Neutrophil (primary cell): Measurements from ENCODE around the gene SLC24A4.
A peak's percentile ranks its signal among the peaks of the same experiment; 100 is the strongest.

Experiments
- H3K27ac ChIP-seq: fragments of 200-600 bp; sonication (generic); 2 replicates; pipeline ENCODE4 v1.5.1; 2016; ENCODE audit warnings: mild to moderate bottlenecking, moderate library complexity
- H3K27me3 ChIP-seq: fragments of 200-600 bp; sonication (generic); 2 replicates; pipeline ENCODE4 v1.6.0; 2016; ENCODE audit warnings: mild to moderate bottlenecking
- H3K36me3 ChIP-seq: fragments of 200-600 bp; sonication (generic); 2 replicates; pipeline ENCODE4 v1.5.1; 2017
- H3K4me1 ChIP-seq, 2 experiments: fragments of 200-600 bp in 1 of 2; sonication (generic) in 1 of 2; 1 replicate in 1 of 2; 2 replicates in 1 of 2; pipeline versions ENCODE4 v1.5.1 to v1.6.1; 2013 to 2016; ENCODE audit warnings: low read depth in 1 of 2, low read length in 1 of 2, mild to moderate bottlenecking in 1 of 2, moderate library complexity in 1 of 2; ENCODE audit not compliant: control insufficient read depth in 1 of 2, insufficient read depth in 1 of 2
- H3K4me3 ChIP-seq, 2 experiments: fragments of 200-600 bp in 1 of 2; sonication (generic) in 1 of 2; 1 replicate in 1 of 2; 2 replicates in 1 of 2; pipeline ENCODE4 v1.5.1; 2013 to 2016; ENCODE audit warnings: low read depth in 1 of 2, low read length in 1 of 2, mild to moderate bottlenecking in 1 of 2, moderate library complexity in 1 of 2
- H3K9me3 ChIP-seq: fragments of 200-600 bp; sonication (generic); 2 replicates; pipeline ENCODE4 v1.5.1; 2016
- TF ChIP-seq, protein P1 (sequence below): fragments of 200-600 bp; sonication (generic); IDR thresholded peaks from 2 replicates; pipeline ENCODE4 v1.5.1; 2016; ENCODE audit warnings: antibody characterized with exemption

The SLC24A4 gene

DNA sequence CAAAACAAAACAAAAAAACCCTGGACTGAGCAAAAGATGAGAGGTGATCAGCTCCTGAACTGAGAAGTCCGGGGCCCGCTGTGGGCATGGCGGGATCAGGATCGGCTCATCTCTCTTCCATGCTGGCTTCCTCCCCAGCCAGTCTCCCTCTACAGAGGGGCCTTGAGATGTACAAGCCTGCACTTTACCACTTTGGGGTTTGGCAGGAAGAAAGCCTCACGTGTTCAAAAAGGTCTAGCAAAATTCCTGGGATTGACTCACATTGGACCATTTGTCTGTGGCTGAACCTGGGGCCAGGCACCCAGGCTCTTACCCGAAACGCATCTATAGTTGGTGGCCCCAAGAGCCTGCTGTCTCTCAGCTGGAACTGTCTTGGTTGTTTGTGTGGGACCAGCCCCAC is 89.0 kb downstream of the SLC24A4 start:
- Histone ChIP-seq H3K4me3 (no peak overlapping the region), H3K27me3 (no peaks in the 10 kb centered on the region), H3K36me3 (no peaks in the 10 kb centered on the region), H3K9me3 (no peaks in the 10 kb centered on the region), H3K4me1 (peaks cover 81 to 89% of the 10 kb centered on the region in 2 experiments), H3K27ac (no peak overlapping the region)
- TF ChIP-seq, protein P1, sequence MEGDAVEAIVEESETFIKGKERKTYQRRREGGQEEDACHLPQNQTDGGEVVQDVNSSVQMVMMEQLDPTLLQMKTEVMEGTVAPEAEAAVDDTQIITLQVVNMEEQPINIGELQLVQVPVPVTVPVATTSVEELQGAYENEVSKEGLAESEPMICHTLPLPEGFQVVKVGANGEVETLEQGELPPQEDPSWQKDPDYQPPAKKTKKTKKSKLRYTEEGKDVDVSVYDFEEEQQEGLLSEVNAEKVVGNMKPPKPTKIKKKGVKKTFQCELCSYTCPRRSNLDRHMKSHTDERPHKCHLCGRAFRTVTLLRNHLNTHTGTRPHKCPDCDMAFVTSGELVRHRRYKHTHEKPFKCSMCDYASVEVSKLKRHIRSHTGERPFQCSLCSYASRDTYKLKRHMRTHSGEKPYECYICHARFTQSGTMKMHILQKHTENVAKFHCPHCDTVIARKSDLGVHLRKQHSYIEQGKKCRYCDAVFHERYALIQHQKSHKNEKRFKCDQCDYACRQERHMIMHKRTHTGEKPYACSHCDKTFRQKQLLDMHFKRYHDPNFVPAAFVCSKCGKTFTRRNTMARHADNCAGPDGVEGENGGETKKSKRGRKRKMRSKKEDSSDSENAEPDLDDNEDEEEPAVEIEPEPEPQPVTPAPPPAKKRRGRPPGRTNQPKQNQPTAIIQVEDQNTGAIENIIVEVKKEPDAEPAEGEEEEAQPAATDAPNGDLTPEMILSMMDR, result no peak

DNA sequence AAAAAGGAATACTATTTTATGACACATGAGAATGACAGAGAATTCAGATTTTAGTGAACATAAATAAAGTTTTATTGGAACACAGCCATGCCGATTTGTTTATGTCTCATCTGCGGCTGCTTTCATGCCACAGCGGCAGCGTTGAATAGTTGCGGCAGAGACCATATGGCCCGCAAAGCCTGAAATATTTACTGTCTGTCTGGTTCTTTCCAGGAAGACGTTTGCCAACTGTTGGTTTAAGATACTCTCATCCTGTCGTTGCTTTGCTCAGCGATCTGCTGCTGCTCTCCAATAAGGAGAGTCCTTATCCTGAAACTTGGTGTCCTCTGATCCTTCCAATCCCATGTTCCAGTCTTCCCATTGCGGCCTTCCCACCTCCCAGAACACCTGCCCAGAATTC is 89.9 kb downstream of the SLC24A4 start:
- TF ChIP-seq, protein P1, result no peak
- H3K4me1 ChIP-seq, result peaks cover 81 to 89% of the 10 kb centered on the region in 2 experiments
- H3K9me3 ChIP-seq, result no peaks in the 10 kb centered on the region
- H3K4me3 ChIP-seq, result no peak overlapping the region
- no peak overlapping the region for H3K27ac ChIP-seq
- no peaks in the 10 kb centered on the region for H3K36me3 ChIP-seq
- H3K27me3 ChIP-seq, result no peaks in the 10 kb centered on the region

DNA sequence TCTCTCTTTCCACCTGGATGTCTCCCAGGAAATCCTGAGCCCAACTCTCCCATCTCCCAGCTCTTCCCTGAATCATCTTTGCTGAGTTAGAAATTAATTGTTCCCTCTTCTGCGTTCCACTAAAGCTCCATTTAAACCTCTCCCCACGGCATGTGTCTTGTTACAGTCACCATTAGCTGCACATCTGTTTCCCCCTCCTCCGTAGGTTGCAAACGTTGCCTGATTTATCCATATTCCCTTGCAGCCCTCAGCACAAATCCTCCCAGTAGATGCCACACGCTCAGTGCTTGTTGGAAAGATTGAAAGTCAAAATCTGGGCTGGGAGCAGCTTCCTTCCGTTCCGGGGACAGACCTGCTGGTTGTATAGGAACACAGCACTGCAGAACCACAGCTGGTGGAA is 90.4 kb downstream of the SLC24A4 start:
- Histone ChIP-seq H3K36me3 (no peaks in the 10 kb centered on the region), H3K4me3 (no peak overlapping the region), H3K4me1 (peaks cover 81 to 89% of the 10 kb centered on the region in 2 experiments), H3K27me3 (no peaks in the 10 kb centered on the region), H3K27ac (peak overlapping the region; percentile 81), H3K9me3 (no peaks in the 10 kb centered on the region)
- TF ChIP-seq, protein P1, result no peak

DNA sequence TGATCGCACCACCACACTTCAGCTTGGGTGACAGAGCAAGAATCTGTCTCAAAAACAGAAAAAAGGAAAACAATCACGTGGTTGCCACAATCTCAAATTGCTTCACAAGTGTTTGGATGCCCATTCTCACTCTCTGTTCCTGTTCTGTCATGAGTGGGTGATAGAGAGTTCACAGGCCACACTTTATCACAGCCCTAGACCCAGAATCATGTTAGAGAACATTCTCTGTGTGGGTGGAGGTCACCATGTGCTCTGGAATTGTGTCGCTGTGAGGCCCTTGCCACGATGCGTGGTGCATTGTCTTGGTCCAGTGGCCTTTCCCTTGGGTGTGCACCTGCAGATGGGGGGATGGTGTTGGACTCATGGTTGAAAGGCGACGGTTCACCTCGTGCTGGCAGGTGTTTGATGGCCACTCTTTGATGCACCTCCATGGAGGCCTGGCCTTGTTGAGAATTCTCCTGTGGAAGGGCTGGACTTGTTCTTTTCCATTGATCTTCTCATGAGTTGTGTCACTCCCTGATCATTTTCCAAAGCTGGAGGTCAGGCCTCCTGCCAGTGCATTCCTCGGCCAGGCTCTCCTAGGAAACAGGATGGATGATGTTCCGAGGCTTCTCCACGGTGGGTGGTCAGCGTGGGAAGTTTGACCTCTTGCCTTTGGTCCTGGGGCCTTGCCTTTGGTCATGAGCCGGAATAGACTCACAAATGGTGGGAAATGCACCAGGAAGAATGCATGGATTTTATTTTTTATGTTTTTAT is 91.9 kb downstream of the SLC24A4 start:
- Histone ChIP-seq H3K27ac (peak overlapping the region; percentile 81), H3K9me3 (no peaks in the 10 kb centered on the region), H3K4me1 (peaks cover 78 to 87% of the 10 kb centered on the region in 2 experiments), H3K27me3 (no peaks in the 10 kb centered on the region), H3K36me3 (no peaks in the 10 kb centered on the region), H3K4me3 (peak overlapping the region; percentile 16 to 21)
- TF ChIP-seq, protein P1, result no peak

DNA sequence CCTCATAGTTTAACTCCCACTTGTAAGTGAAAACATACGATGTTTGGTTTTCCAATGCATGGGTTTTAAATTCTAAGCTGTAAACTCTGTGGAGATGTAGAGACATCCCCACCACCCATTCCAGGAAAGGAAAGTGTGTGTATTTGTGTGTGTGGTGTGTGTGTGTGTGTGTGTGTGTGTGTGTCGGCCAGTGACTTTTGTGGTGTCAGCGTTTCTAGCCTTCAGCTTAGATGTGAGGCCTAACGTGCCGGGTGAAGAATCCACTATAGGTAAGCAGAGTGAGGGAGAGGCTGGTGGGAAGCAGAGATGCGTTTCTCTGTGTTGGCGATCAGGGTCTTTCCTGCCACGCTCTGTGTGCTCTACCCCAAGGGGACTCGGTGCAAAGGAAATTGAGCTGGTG is 93.0 kb downstream of the SLC24A4 start:
- H3K27me3 ChIP-seq, result no peaks in the 10 kb centered on the region
- no peak overlapping the region for H3K4me3 ChIP-seq
- no peaks in the 10 kb centered on the region for H3K36me3 ChIP-seq
- H3K9me3 ChIP-seq, result no peaks in the 10 kb centered on the region
- TF ChIP-seq, protein P1, result no peak
- peak overlapping the region; percentile 87 for H3K27ac ChIP-seq
- H3K4me1 ChIP-seq, result peaks cover 67 to 76% of the 10 kb centered on the region in 2 experiments
